Measurements from ENCODE around the gene MRGPRF.
"Not testable (repeated sequence)": the region's sequence is repeated elsewhere in the genome, so short reads cannot be mapped to it uniquely, and the experiment has no call there.

Gene MRGPRF

GRCh38 chr11:69002110-69002569 lies 10.9 kb downstream of the MRGPRF start:
- Histone ChIP-seq H3K36me3 (ENCODE audit: control insufficient read depth, insufficient read depth, low read length) (peaks cover 4% of the 10 kb centered on the region; the same call in 1 of the 2 replicates), H3K4me1 (ENCODE audit: control insufficient read depth, insufficient read depth, low read length) (peaks cover 5% of the 10 kb centered on the region; the same call in 1 of the 2 replicates), H3K27me3 (ENCODE audit: control insufficient read depth, insufficient read depth, low read length) (no peaks in the 10 kb centered on the region), H3K27ac (ENCODE audit: low read length) (no peak overlapping the region), H3K9me3 (ENCODE audit: control insufficient read depth, insufficient read depth, low read length) (no peaks in the 10 kb centered on the region), H3K4me3 (ENCODE audit: low read length) (no peak overlapping the region)
- no CpG with 5 or more reads among the region's 6 CpGs for WGBS (ENCODE audit: insufficient coverage, insufficient read length)
- DNase-seq (ENCODE audit: low read depth, low spot score), result no peak

GRCh38 chr11:69001243-69002081 lies 11.6 kb downstream of the MRGPRF start:
- peaks cover 4% of the 10 kb centered on the region; the same call in 1 of the 2 replicates for H3K36me3 ChIP-seq (ENCODE audit: control insufficient read depth, insufficient read depth, low read length)
- H3K9me3 ChIP-seq (ENCODE audit: control insufficient read depth, insufficient read depth, low read length), result no peaks in the 10 kb centered on the region
- WGBS (ENCODE audit: insufficient coverage, insufficient read length), result no CpG with 5 or more reads among the region's 23 CpGs
- H3K27ac ChIP-seq (ENCODE audit: low read length), result no peak overlapping the region
- H3K27me3 ChIP-seq (ENCODE audit: control insufficient read depth, insufficient read depth, low read length), result no peaks in the 10 kb centered on the region
- no peak for DNase-seq (ENCODE audit: low read depth, low spot score)
- peaks cover 5% of the 10 kb centered on the region; the same call in 1 of the 2 replicates for H3K4me1 ChIP-seq (ENCODE audit: control insufficient read depth, insufficient read depth, low read length)
- H3K4me3 ChIP-seq (ENCODE audit: low read length), result no peak overlapping the region

DNA sequence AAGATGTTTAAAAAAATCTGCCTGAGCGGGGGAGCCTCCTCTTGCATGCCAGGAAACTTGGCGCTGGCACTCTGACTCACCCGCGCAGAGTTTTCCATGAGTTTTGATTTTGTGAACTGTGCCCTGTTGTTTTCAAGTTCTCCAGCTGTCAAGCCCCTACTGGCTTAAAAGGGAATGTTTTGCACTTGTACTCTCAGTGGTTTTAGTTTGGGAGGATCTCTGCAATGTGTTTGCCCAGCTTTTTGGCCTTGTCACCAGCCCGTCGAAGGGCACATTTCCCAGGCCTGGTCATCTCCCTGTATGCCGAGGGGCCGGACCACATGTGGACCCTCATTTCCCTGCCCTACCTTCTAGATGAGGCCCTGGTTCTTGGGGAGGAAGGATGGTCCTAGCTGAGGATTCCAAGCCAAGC lies 12.2 kb downstream of the MRGPRF start:
- H3K27ac ChIP-seq (ENCODE audit: low read length), result no peak overlapping the region
- WGBS (ENCODE audit: insufficient coverage, insufficient read length), result no CpG with 5 or more reads among the region's 8 CpGs

GRCh38 chr11:69000391-69000790 lies 12.7 kb downstream of the MRGPRF start:
- no peaks in the 10 kb centered on the region for H3K27me3 ChIP-seq (ENCODE audit: control insufficient read depth, insufficient read depth, low read length)
- no peaks in the 10 kb centered on the region for H3K9me3 ChIP-seq (ENCODE audit: control insufficient read depth, insufficient read depth, low read length)
- no peak overlapping the region for H3K4me3 ChIP-seq (ENCODE audit: low read length)
- DNase-seq (ENCODE audit: low read depth, low spot score), result no peak
- WGBS (ENCODE audit: insufficient coverage, insufficient read length), result no CpG with 5 or more reads among the region's 5 CpGs
- H3K4me1 ChIP-seq (ENCODE audit: control insufficient read depth, insufficient read depth, low read length), result peaks cover 5% of the 10 kb centered on the region; the same call in 1 of the 2 replicates
- H3K27ac ChIP-seq (ENCODE audit: low read length), result no peak overlapping the region
- H3K36me3 ChIP-seq (ENCODE audit: control insufficient read depth, insufficient read depth, low read length), result 0 out of 2 replicates have a peak, but pooled peaks cover under 1% of the 10 kb centered on the region

More for the DNA sequence above, 12.2 kb downstream of the MRGPRF start:
- Histone ChIP-seq H3K9me3 (ENCODE audit: control insufficient read depth, insufficient read depth, low read length) (no peaks in the 10 kb centered on the region), H3K4me3 (ENCODE audit: low read length) (no peak overlapping the region), H3K27me3 (ENCODE audit: control insufficient read depth, insufficient read depth, low read length) (no peaks in the 10 kb centered on the region), H3K4me1 (ENCODE audit: control insufficient read depth, insufficient read depth, low read length) (peaks cover 5% of the 10 kb centered on the region; the same call in 1 of the 2 replicates), H3K36me3 (ENCODE audit: control insufficient read depth, insufficient read depth, low read length) (peaks cover 4% of the 10 kb centered on the region; the same call in 1 of the 2 replicates)
- DNase-seq (ENCODE audit: low read depth, low spot score), result no peak

DNA sequence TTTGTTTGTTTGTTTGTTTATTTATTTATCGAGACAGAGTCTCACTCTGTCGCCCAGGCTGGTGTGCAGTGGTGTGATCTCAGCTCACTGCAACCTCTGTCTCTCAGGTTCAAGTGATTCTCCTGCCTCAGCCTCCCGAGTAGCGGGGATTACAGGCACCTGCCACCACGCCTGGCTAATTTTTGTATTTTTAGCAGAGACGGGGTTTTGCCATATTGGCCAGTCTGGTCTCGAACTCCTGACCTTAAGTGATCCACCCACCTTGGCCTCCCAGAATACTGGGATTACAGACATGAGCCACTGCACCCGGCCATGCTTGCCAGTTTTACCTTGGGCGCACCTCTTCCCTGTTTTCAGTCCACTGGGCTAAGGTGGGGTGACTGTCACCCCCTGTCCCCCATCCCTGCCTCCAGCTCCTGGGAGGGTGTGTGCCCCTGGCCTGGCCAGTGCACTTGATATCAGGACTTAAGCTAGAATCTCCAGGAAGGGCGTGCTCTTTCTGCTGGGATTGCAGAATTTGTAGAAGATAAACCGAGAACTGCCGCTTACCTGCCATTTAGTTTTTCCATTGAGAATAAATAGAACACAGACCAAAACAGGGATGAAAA lies 13.2 kb downstream of the MRGPRF start:
- DNase-seq (ENCODE audit: low read depth, low spot score); H3K36me3 ChIP-seq (ENCODE audit: control insufficient read depth, insufficient read depth, low read length); H3K4me1 ChIP-seq (ENCODE audit: control insufficient read depth, insufficient read depth, low read length); H3K4me3 ChIP-seq (ENCODE audit: low read length); H3K9me3 ChIP-seq (ENCODE audit: control insufficient read depth, insufficient read depth, low read length); H3K27me3 ChIP-seq (ENCODE audit: control insufficient read depth, insufficient read depth, low read length); H3K27ac ChIP-seq (ENCODE audit: low read length): not testable (repeated sequence)
- WGBS (ENCODE audit: insufficient coverage, insufficient read length), result no CpG with 5 or more reads among the region's 12 CpGs

DNA sequence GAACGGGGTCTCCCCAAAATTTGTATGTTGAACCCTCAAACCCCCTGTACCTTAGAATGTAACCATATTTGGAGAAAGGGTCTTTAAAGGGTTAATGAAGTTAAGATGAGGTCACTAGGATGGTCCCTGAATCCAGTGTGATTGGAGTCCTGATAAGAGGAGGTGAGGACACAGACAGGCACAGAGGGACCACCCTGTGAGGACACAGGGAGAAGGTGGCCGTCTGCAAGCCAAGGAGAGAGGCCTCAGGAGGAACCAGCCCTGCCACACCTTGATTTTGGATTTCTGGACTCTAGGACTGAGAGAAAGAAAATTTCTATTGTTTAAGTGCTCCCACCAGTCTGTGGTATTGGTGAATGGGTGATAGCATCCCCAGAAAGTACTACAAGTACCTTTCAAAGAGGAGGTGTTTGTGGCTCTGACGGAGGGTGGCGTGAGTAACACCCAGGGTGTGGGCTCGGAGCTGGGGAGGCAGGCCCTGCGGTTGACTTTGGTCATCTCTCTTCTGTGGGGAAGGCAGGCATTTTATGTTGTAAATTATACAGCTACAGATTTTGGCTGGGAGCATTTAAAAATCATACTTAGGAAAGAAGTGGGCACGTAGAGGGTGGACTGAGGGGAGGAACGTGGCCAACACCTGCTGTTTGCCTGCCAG lies 13.8 kb downstream of the MRGPRF start:
- Histone ChIP-seq H3K4me3 (ENCODE audit: low read length) (no peak overlapping the region), H3K27me3 (ENCODE audit: control insufficient read depth, insufficient read depth, low read length) (no peaks in the 10 kb centered on the region), H3K9me3 (ENCODE audit: control insufficient read depth, insufficient read depth, low read length) (no peaks in the 10 kb centered on the region), H3K4me1 (ENCODE audit: control insufficient read depth, insufficient read depth, low read length) (peaks cover 5% of the 10 kb centered on the region; the same call in 1 of the 2 replicates), H3K27ac (ENCODE audit: low read length) (no peak overlapping the region), H3K36me3 (ENCODE audit: control insufficient read depth, insufficient read depth, low read length) (no peaks in the 10 kb centered on the region)
- no CpG with 5 or more reads among the region's 8 CpGs for WGBS (ENCODE audit: insufficient coverage, insufficient read length)
- no peak for DNase-seq (ENCODE audit: low read depth, low spot score)

DNA sequence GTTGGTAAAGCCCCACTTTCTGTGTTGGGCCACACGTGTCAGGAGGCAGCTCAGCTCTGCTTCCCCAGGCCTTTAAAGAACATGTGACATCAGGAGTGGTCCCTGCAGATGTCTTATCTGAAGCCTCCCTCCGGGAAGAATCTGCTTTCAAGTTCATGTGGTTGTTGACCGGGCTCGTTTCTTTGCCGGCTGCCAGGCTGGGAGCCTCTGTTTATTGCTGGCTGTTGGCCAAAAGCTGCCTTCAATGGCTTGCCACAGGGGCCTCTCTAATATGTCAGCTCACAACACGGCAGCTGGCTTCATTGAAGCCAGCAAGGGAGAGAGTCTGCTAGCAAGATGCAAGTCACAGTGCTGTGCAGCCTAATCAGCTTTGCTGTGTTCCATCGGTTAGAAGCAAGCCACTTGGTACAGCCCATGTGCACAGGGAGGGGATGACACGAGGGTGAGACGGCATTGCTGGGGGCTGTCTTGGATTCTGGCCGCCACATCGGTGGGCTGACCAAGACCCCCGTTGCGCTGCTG lies 14.6 kb downstream of the MRGPRF start:
- Histone ChIP-seq H3K36me3 (ENCODE audit: control insufficient read depth, insufficient read depth, low read length) (no peaks in the 10 kb centered on the region), H3K4me3 (ENCODE audit: low read length) (no peak overlapping the region), H3K4me1 (ENCODE audit: control insufficient read depth, insufficient read depth, low read length) (peaks cover 5% of the 10 kb centered on the region; the same call in 1 of the 2 replicates), H3K27ac (ENCODE audit: low read length) (no peak overlapping the region), H3K9me3 (ENCODE audit: control insufficient read depth, insufficient read depth, low read length) (no peaks in the 10 kb centered on the region), H3K27me3 (ENCODE audit: control insufficient read depth, insufficient read depth, low read length) (no peaks in the 10 kb centered on the region)
- WGBS (ENCODE audit: insufficient coverage, insufficient read length), result no CpG with 5 or more reads among the region's 13 CpGs
- DNase-seq (ENCODE audit: low read depth, low spot score), result no peak

DNA sequence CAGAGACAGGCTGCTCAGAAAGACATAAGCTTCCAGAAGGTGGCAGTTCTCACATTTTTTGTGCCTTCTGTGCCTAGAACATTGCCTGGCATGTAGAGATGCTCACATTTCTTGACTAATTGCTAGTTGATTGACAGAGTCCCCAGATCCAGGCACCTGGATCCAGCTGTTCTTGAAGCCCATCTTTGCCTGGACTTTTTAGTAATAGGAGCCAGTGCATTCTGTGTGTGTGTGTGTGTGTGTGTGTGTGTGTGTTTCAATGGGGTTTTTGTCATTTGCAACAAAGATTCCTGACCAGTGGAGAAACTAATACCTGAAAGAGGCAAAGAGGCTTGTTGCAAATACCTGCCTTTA lies 15.1 kb downstream of the MRGPRF start:
- Histone ChIP-seq H3K36me3 (ENCODE audit: control insufficient read depth, insufficient read depth, low read length) (no peaks in the 10 kb centered on the region), H3K4me1 (ENCODE audit: control insufficient read depth, insufficient read depth, low read length) (peaks cover 5% of the 10 kb centered on the region; the same call in 1 of the 2 replicates), H3K27me3 (ENCODE audit: control insufficient read depth, insufficient read depth, low read length) (no peaks in the 10 kb centered on the region), H3K4me3 (ENCODE audit: low read length) (no peak overlapping the region), H3K9me3 (ENCODE audit: control insufficient read depth, insufficient read depth, low read length) (no peaks in the 10 kb centered on the region), H3K27ac (ENCODE audit: low read length) (no peak overlapping the region)
- no peak for DNase-seq (ENCODE audit: low read depth, low spot score)

DNA sequence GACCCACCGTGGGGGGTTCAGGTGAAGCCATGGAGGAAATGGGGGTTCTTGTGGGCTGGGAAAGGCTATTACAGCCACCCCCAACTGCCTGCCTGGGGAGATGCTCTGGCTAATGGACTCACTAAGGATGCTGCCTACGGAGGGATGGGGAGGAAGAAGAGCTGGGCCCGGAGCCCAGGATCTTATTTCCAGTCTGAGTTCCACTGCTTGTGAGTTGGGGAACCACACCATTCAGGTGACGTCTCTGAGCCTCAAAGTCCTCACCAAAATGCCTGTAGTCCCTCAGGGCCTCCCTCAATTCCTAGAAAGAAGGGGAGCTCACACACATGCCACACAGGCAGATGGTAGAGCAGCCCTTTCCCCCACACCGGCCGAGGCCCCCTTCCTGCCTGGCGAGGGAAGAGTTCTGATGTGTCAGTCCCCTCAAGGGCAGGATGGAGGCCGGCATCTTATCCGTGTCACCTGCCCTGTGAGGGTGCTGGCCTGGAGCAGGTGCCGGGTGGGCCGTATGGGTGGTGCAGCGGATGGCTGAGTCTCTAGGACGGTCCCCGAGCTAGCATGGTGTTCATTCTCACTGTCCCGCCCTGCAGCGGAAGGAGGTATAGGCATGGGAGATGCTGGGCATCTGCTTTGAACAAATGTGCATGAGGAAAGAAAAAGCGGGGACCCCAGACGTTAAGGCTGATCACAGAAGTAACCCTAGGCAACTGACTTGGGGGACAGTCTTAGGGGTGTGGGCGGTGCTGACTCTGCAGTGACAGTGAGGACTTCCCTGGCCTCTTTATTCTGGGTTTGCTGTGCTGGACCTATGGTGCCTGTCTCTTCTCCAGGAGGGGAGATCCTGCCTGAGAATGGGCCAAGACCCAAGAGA lies 15.7 kb downstream of the MRGPRF start:
- no peak overlapping the region for H3K27ac ChIP-seq (ENCODE audit: low read length)
- peaks cover 5% of the 10 kb centered on the region; the same call in 1 of the 2 replicates for H3K4me1 ChIP-seq (ENCODE audit: control insufficient read depth, insufficient read depth, low read length)
- H3K9me3 ChIP-seq (ENCODE audit: control insufficient read depth, insufficient read depth, low read length), result no peaks in the 10 kb centered on the region
- WGBS (ENCODE audit: insufficient coverage, insufficient read length), result no CpG with 5 or more reads among the region's 19 CpGs
- no peaks in the 10 kb centered on the region for H3K27me3 ChIP-seq (ENCODE audit: control insufficient read depth, insufficient read depth, low read length)
- no peak for DNase-seq (ENCODE audit: low read depth, low spot score)
- no peaks in the 10 kb centered on the region for H3K36me3 ChIP-seq (ENCODE audit: control insufficient read depth, insufficient read depth, low read length)
- H3K4me3 ChIP-seq (ENCODE audit: low read length), result no peak overlapping the region

Data from iPS DF 6.9 (cell line).